ENCODE measurements around the gene MESP2. TPM values are rescaled to one million over a fixed set of nuclear protein-coding genes. Genes with fewer than 3 reads are reported as not detected.
A peak's percentile ranks its signal among the peaks of the same experiment; 100 is the strongest.

The MESP2 gene
- total RNA-seq, 1 donor from 2014 or later: not detected

GRCh38 chr15:89775815-89776214 is 317 bp upstream of the MESP2 start:
- no peak for DNase-seq (ENCODE audit: extremely low spot score, unreplicated experiment)
- Mint-ChIP-seq H3K4me3 (no peak overlapping the region), H3K36me3 (no peaks in the 10 kb centered on the region), H3K27me3 (peaks cover 2% of the 10 kb centered on the region), H3K27ac (no peak overlapping the region), H3K9me3 (no peaks in the 10 kb centered on the region), H3K4me1 (ENCODE audit: unreplicated experiment) (no peaks in the 10 kb centered on the region)
- TF ChIP-seq, protein P1, sequence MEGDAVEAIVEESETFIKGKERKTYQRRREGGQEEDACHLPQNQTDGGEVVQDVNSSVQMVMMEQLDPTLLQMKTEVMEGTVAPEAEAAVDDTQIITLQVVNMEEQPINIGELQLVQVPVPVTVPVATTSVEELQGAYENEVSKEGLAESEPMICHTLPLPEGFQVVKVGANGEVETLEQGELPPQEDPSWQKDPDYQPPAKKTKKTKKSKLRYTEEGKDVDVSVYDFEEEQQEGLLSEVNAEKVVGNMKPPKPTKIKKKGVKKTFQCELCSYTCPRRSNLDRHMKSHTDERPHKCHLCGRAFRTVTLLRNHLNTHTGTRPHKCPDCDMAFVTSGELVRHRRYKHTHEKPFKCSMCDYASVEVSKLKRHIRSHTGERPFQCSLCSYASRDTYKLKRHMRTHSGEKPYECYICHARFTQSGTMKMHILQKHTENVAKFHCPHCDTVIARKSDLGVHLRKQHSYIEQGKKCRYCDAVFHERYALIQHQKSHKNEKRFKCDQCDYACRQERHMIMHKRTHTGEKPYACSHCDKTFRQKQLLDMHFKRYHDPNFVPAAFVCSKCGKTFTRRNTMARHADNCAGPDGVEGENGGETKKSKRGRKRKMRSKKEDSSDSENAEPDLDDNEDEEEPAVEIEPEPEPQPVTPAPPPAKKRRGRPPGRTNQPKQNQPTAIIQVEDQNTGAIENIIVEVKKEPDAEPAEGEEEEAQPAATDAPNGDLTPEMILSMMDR (conservative IDR thresholded peaks at IDR 0.05): no peak

DNA sequence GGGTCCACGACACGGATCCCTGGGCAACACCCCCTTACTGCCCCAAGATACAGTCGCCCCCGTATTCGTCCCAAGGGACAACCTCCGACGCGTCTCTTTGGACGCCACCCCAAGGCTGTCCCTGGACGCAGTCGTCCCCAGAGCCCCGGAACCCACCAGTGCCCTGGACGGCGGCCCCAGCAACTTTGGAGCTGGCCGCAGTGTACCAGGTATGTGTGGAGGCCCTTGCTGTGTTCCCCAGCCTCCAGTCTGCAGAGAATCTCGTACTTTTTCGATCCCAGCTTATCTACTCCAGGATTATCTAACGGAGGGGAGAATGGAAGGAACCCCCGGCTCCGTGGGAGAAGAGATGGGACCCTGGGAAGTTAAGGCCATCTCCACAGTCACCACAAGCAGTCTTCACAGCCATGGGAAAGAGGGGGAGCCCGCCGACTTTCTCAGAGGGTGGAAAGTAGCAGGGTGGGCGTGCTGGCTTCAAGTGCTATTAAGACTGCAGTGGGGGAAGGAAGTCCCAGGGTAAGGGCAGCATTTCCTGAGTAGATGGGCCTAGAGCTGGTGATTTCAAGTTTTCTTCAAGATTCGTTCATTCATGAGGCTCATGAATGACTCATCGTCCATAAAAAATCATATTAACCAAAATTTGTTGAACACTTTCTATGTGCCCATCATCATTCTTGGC is 1.1 kb downstream of the MESP2 start:
- DNase-seq (ENCODE audit: extremely low spot score, unreplicated experiment): no peak
- TF ChIP-seq, protein P1 (conservative IDR thresholded peaks at IDR 0.05): no peak
- Mint-ChIP-seq H3K36me3 (no peaks in the 10 kb centered on the region), H3K4me1 (ENCODE audit: unreplicated experiment) (no peaks in the 10 kb centered on the region), H3K4me3 (no peak overlapping the region), H3K27me3 (peaks cover 2% of the 10 kb centered on the region), H3K27ac (no peak overlapping the region), H3K9me3 (no peaks in the 10 kb centered on the region)

DNA sequence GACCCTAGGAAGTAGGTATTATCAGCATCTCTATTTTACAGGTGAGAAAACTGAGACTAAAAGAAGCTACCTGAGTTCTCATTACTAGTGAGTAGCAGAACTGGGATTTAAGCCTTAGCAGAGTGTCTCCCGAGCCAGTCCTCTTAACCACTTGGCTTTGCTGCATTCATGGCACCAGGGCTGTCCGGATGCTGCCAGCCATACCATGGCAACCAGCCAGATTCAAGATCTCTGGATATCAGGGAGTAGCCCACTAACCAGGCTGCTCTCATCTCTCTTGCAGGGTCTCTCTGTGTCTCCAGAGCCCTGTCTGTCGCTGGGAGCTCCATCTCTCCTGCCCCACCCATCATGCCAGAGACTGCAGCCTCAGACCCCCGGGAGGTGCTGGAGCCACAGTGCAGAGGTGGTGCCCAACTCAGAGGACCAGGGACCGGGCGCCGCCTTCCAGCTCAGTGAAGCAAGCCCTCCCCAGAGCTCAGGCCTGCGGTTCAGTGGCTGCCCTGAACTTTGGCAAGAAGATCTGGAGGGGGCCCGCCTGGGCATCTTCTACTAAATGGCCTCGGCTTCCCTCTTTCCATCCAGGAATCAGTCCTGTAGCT is 1.7 kb downstream of the MESP2 start:
- H3K9me3 Mint-ChIP-seq: no peaks in the 10 kb centered on the region
- H3K4me3 Mint-ChIP-seq: no peak overlapping the region
- H3K4me1 Mint-ChIP-seq (ENCODE audit: unreplicated experiment): no peaks in the 10 kb centered on the region
- H3K27ac Mint-ChIP-seq: peak overlapping the region; percentile 86
- peaks cover 2% of the 10 kb centered on the region for H3K27me3 Mint-ChIP-seq
- DNase-seq (ENCODE audit: extremely low spot score, unreplicated experiment): no peak
- TF ChIP-seq, protein P1 (conservative IDR thresholded peaks at IDR 0.05): no peak
- no peaks in the 10 kb centered on the region for H3K36me3 Mint-ChIP-seq

DNA sequence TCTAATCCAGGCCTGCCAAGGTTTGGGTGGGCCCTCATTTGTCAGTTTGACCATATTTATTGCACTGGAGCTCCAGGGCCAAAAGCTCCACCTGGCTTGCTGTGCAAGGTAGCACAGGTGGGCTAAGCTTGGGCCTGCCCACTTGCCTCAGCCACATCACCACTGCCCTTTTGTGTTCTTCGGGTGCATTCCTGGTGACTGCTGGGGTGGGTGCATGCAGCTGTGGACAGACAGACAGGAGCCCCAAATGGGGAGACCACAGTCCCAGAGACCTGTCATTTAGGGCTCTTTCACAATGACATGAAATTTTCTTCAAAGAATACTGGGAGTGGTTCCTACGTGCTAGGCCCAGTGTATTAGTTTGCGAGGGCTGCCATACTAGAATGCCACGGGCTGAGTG is 2.7 kb downstream of the MESP2 start:
- Mint-ChIP-seq H3K36me3 (no peaks in the 10 kb centered on the region), H3K27ac (peak overlapping the region; percentile 86), H3K9me3 (no peaks in the 10 kb centered on the region), H3K27me3 (peaks cover 2% of the 10 kb centered on the region), H3K4me3 (peak overlapping the region; percentile 44), H3K4me1 (ENCODE audit: unreplicated experiment) (peaks cover 8% of the 10 kb centered on the region)
- no peak for DNase-seq (ENCODE audit: extremely low spot score, unreplicated experiment)
- TF ChIP-seq, protein P1 (conservative IDR thresholded peaks at IDR 0.05): no peak

- DNase-seq (ENCODE audit: extremely low spot score, unreplicated experiment): no peak
Measured at GRCh38 chr15:89780601-89781000, 4.5 kb downstream of the MESP2 start.

More at GRCh38 chr15:89780601-89781000, 4.5 kb downstream of the MESP2 start:
- Mint-ChIP-seq H3K36me3 (no peaks in the 10 kb centered on the region), H3K27me3 (peaks cover 2% of the 10 kb centered on the region), H3K9me3 (no peaks in the 10 kb centered on the region), H3K4me1 (ENCODE audit: unreplicated experiment) (peaks cover 8% of the 10 kb centered on the region), H3K27ac (peak overlapping the region; percentile 11), H3K4me3 (no peak overlapping the region)
- TF ChIP-seq, protein P1 (conservative IDR thresholded peaks at IDR 0.05): no peak

All from type B pancreatic cell (in vitro differentiated cells).